Measurements from ENCODE around the gene SUGCT. TPM values are rescaled to one million over a fixed set of nuclear protein-coding genes. Genes with fewer than 3 reads are reported as not detected.
A peak's percentile ranks its signal among the peaks of the same experiment; 100 is the strongest.

Gene SUGCT
- total and polyA plus RNA-seq, 5 donors from 2014 or later: 0.52 to 3.1 (median 1.5) TPM; not detected in 1

- Histone ChIP-seq H3K4me1 (ENCODE audit: control insufficient read depth, insufficient read depth, low read length, poor library complexity, severe bottlenecking) (no peaks in the 10 kb centered on the region), H3K9me3 (ENCODE audit: control insufficient read depth in 2 of 2, low read length in 2 of 2) (no peaks in the 10 kb centered on the region), H3K27me3 (ENCODE audit: control insufficient read depth, insufficient read depth, low read length) (no peaks in the 10 kb centered on the region), H3K27ac (ENCODE audit: insufficient read depth, low read length, poor library complexity, severe bottlenecking) (no peak overlapping the region), H3K36me3 (ENCODE audit: control insufficient read depth, insufficient read depth, low read length) (no peaks in the 10 kb centered on the region), H3K4me3 (ENCODE audit: low read depth, low read length) (no peak overlapping the region)
- no peak for DNase-seq
- no peaks in the 10 kb centered on the region for H3K4me1 Mint-ChIP-seq
- H3K9me3 Mint-ChIP-seq: peaks cover 0 to 14% (median 5%) of the 10 kb centered on the region in 7 donors
- no peaks in the 10 kb centered on the region for H3K36me3 Mint-ChIP-seq
- H3K4me3 Mint-ChIP-seq: no peak overlapping the region
- H3K27me3 Mint-ChIP-seq: no peaks in the 10 kb centered on the region
- H3K27ac Mint-ChIP-seq: no peak overlapping the region
- ATAC-seq (ENCODE audit: low read depth in 2 of 2): no peak
Measured at GRCh38 chr7:40489844-40490602, 355.2 kb downstream of the SUGCT start.

DNA sequence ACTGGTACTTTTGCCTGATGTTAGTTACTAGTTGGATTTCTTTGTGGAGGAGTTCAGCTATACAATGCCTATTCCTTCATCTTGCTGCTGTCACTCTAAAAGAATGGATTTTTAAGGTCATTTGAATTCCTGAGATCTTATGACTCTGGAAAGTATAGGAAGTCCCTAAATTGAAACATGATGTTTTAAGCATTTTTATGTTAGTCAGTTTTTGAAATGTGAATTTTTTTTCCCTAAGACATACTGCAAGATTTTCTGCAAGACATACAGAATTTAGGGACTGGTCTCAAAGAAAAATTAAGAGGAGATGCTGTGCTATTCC is 355.8 kb downstream of the SUGCT start:
- no peak overlapping the region for H3K4me3 Mint-ChIP-seq
- H3K27me3 Mint-ChIP-seq: no peaks in the 10 kb centered on the region
- H3K9me3 ChIP-seq (ENCODE audit: control insufficient read depth in 2 of 2, low read length in 2 of 2): no peaks in the 10 kb centered on the region
- ATAC-seq (ENCODE audit: low read depth in 2 of 2) (no peak), DNase-seq (no peak)
- H3K4me3 ChIP-seq (ENCODE audit: low read depth, low read length): no peak overlapping the region
- peaks cover 0 to 14% (median 5%) of the 10 kb centered on the region in 7 donors for H3K9me3 Mint-ChIP-seq
- no peaks in the 10 kb centered on the region for H3K4me1 Mint-ChIP-seq
- H3K36me3 Mint-ChIP-seq: no peaks in the 10 kb centered on the region
- H3K27me3 ChIP-seq (ENCODE audit: control insufficient read depth, insufficient read depth, low read length): no peaks in the 10 kb centered on the region
- no peak overlapping the region for H3K27ac Mint-ChIP-seq
- H3K4me1 ChIP-seq (ENCODE audit: control insufficient read depth, insufficient read depth, low read length, poor library complexity, severe bottlenecking): no peaks in the 10 kb centered on the region
- H3K27ac ChIP-seq (ENCODE audit: insufficient read depth, low read length, poor library complexity, severe bottlenecking): no peak overlapping the region
- no peaks in the 10 kb centered on the region for H3K36me3 ChIP-seq (ENCODE audit: control insufficient read depth, insufficient read depth, low read length)

GRCh38 chr7:40492946-40493345 is 358.1 kb downstream of the SUGCT start:
- Mint-ChIP-seq H3K4me3 (no peak overlapping the region), H3K4me1 (no peaks in the 10 kb centered on the region), H3K36me3 (no peaks in the 10 kb centered on the region), H3K27me3 (no peaks in the 10 kb centered on the region), H3K9me3 (peaks cover 0 to 13% (median 3%) of the 10 kb centered on the region in 7 donors), H3K27ac (no peak overlapping the region)
- H3K4me1 ChIP-seq (ENCODE audit: control insufficient read depth, insufficient read depth, low read length, poor library complexity, severe bottlenecking): no peaks in the 10 kb centered on the region
- DNase-seq (no peak), ATAC-seq (ENCODE audit: low read depth in 2 of 2) (no peak)
- no peaks in the 10 kb centered on the region for H3K27me3 ChIP-seq (ENCODE audit: control insufficient read depth, insufficient read depth, low read length)
- no peak overlapping the region for H3K4me3 ChIP-seq (ENCODE audit: low read depth, low read length)
- H3K27ac ChIP-seq (ENCODE audit: insufficient read depth, low read length, poor library complexity, severe bottlenecking): no peak overlapping the region
- H3K9me3 ChIP-seq (ENCODE audit: control insufficient read depth in 2 of 2, low read length in 2 of 2): no peaks in the 10 kb centered on the region
- H3K36me3 ChIP-seq (ENCODE audit: control insufficient read depth, insufficient read depth, low read length): no peaks in the 10 kb centered on the region

GRCh38 chr7:40493609-40494051 is 358.8 kb downstream of the SUGCT start:
- ATAC-seq (ENCODE audit: low read depth in 2 of 2): no peak
- no peaks in the 10 kb centered on the region for H3K27me3 Mint-ChIP-seq
- no peaks in the 10 kb centered on the region for H3K9me3 ChIP-seq (ENCODE audit: control insufficient read depth in 2 of 2, low read length in 2 of 2)
- H3K4me1 Mint-ChIP-seq: no peaks in the 10 kb centered on the region
- H3K27ac ChIP-seq (ENCODE audit: insufficient read depth, low read length, poor library complexity, severe bottlenecking): no peak overlapping the region
- no peaks in the 10 kb centered on the region for H3K4me1 ChIP-seq (ENCODE audit: control insufficient read depth, insufficient read depth, low read length, poor library complexity, severe bottlenecking)
- H3K27me3 ChIP-seq (ENCODE audit: control insufficient read depth, insufficient read depth, low read length): no peaks in the 10 kb centered on the region
- no peak overlapping the region for H3K4me3 Mint-ChIP-seq
- H3K9me3 Mint-ChIP-seq: peaks cover 0 to 12% (median 3%) of the 10 kb centered on the region in 7 donors
- DNase-seq: no peak
- no peaks in the 10 kb centered on the region for H3K36me3 Mint-ChIP-seq
- H3K36me3 ChIP-seq (ENCODE audit: control insufficient read depth, insufficient read depth, low read length): no peaks in the 10 kb centered on the region
- no peak overlapping the region for H3K4me3 ChIP-seq (ENCODE audit: low read depth, low read length)
- H3K27ac Mint-ChIP-seq: no peak overlapping the region

DNA sequence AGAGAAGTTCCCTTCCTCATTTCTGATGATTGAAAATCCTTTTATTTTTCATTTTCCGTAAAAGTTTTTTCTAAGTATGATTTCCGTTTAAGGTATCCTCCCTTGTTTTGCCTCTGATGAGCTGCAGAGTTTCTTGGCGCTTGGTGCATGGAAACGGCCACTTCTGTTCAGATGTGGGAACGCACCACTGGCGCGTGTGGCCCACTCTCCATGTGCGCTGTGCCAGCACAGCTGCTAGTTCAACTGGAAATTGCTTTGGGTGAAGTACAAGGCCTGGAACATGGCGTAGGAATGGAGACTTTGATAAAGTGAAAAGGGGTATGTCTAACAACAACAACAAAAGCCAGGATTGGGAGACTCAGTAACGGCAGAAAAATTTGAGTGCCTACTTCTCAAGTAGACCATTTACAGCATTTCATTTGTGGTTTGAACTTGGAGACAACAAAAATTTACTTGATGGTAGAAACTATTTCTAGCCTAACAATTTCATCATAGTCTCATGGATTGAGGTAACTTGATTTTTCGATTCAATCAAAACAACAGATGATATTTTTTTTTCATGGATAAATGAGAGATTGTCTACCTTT is 364.2 kb downstream of the SUGCT start:
- H3K4me1 Mint-ChIP-seq: no peaks in the 10 kb centered on the region
- ATAC-seq (ENCODE audit: low read depth in 2 of 2) (no peak), DNase-seq (no peak)
- no peaks in the 10 kb centered on the region for H3K36me3 ChIP-seq (ENCODE audit: control insufficient read depth, insufficient read depth, low read length)
- H3K36me3 Mint-ChIP-seq: no peaks in the 10 kb centered on the region
- no peaks in the 10 kb centered on the region for H3K4me1 ChIP-seq (ENCODE audit: control insufficient read depth, insufficient read depth, low read length, poor library complexity, severe bottlenecking)
- H3K9me3 Mint-ChIP-seq: no peaks in the 10 kb centered on the region
- no peaks in the 10 kb centered on the region for H3K9me3 ChIP-seq (ENCODE audit: control insufficient read depth in 2 of 2, low read length in 2 of 2)
- H3K27me3 ChIP-seq (ENCODE audit: control insufficient read depth, insufficient read depth, low read length): no peaks in the 10 kb centered on the region
- H3K27ac Mint-ChIP-seq: no peak overlapping the region
- H3K27ac ChIP-seq (ENCODE audit: insufficient read depth, low read length, poor library complexity, severe bottlenecking): no peak overlapping the region
- H3K27me3 Mint-ChIP-seq: no peaks in the 10 kb centered on the region
- H3K4me3 ChIP-seq (ENCODE audit: low read depth, low read length): no peak overlapping the region
- H3K4me3 Mint-ChIP-seq: no peak overlapping the region

- no peaks in the 10 kb centered on the region for H3K9me3 ChIP-seq (ENCODE audit: control insufficient read depth in 2 of 2, low read length in 2 of 2)
- H3K4me3 Mint-ChIP-seq: no peak overlapping the region
Measured at GRCh38 chr7:40499718-40500117, 364.9 kb downstream of the SUGCT start.

DNA sequence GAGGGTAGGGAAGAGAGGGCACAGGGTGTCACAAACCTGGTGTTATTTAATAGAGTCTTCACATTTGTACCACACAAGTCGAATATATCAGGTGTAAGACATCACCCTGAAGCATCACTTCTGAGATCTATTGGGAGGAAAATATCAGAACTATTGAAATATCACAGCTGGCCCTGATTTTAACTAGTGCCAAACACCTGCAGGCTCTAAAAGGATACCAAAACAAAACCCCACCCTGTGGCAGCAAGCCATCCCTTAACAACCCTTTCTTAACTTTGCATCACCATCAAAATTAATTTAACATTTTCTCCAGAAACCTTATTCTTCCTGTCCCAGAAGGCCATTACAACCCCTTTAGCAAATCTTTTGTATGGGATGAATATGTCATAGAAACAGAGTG is 365.4 kb downstream of the SUGCT start:
- H3K27ac Mint-ChIP-seq: no peak overlapping the region
- H3K36me3 Mint-ChIP-seq: no peaks in the 10 kb centered on the region
- Histone ChIP-seq H3K27ac (ENCODE audit: insufficient read depth, low read length, poor library complexity, severe bottlenecking) (no peak overlapping the region), H3K9me3 (ENCODE audit: control insufficient read depth in 2 of 2, low read length in 2 of 2) (no peaks in the 10 kb centered on the region), H3K4me1 (ENCODE audit: control insufficient read depth, insufficient read depth, low read length, poor library complexity, severe bottlenecking) (no peaks in the 10 kb centered on the region), H3K4me3 (ENCODE audit: low read depth, low read length) (no peak overlapping the region), H3K36me3 (ENCODE audit: control insufficient read depth, insufficient read depth, low read length) (no peaks in the 10 kb centered on the region), H3K27me3 (ENCODE audit: control insufficient read depth, insufficient read depth, low read length) (no peaks in the 10 kb centered on the region)
- H3K27me3 Mint-ChIP-seq: no peaks in the 10 kb centered on the region
- DNase-seq (no peak), ATAC-seq (ENCODE audit: low read depth in 2 of 2) (no peak)
- H3K9me3 Mint-ChIP-seq: no peaks in the 10 kb centered on the region
- peak overlapping the region in 1 of 4 donors; percentile 64 for H3K4me3 Mint-ChIP-seq
- no peaks in the 10 kb centered on the region for H3K4me1 Mint-ChIP-seq

More at GRCh38 chr7:40499718-40500117, 364.9 kb downstream of the SUGCT start:
- DNase-seq (no peak), ATAC-seq (ENCODE audit: low read depth in 2 of 2) (no peak)
- H3K27me3 ChIP-seq (ENCODE audit: control insufficient read depth, insufficient read depth, low read length): no peaks in the 10 kb centered on the region
- H3K36me3 Mint-ChIP-seq: no peaks in the 10 kb centered on the region
- H3K4me1 ChIP-seq (ENCODE audit: control insufficient read depth, insufficient read depth, low read length, poor library complexity, severe bottlenecking): no peaks in the 10 kb centered on the region
- H3K4me3 ChIP-seq (ENCODE audit: low read depth, low read length): no peak overlapping the region
- H3K36me3 ChIP-seq (ENCODE audit: control insufficient read depth, insufficient read depth, low read length): no peaks in the 10 kb centered on the region
- no peaks in the 10 kb centered on the region for H3K27me3 Mint-ChIP-seq
- no peak overlapping the region for H3K27ac Mint-ChIP-seq
- no peaks in the 10 kb centered on the region for H3K9me3 Mint-ChIP-seq
- H3K27ac ChIP-seq (ENCODE audit: insufficient read depth, low read length, poor library complexity, severe bottlenecking): no peak overlapping the region
- H3K4me1 Mint-ChIP-seq: no peaks in the 10 kb centered on the region

GRCh38 chr7:40502359-40502758 is 367.6 kb downstream of the SUGCT start:
- H3K4me3 ChIP-seq (ENCODE audit: low read depth, low read length): no peak overlapping the region
- H3K9me3 Mint-ChIP-seq: peaks cover 0 to 15% (median 2%) of the 10 kb centered on the region in 7 donors
- no peak overlapping the region for H3K27ac Mint-ChIP-seq
- H3K36me3 ChIP-seq (ENCODE audit: control insufficient read depth, insufficient read depth, low read length): no peaks in the 10 kb centered on the region
- no peaks in the 10 kb centered on the region for H3K27me3 ChIP-seq (ENCODE audit: control insufficient read depth, insufficient read depth, low read length)
- DNase-seq: no peak
- H3K4me1 ChIP-seq (ENCODE audit: control insufficient read depth, insufficient read depth, low read length, poor library complexity, severe bottlenecking): no peaks in the 10 kb centered on the region
- H3K4me3 Mint-ChIP-seq: no peak overlapping the region
- no peak for ATAC-seq (ENCODE audit: low read depth in 2 of 2)
- no peaks in the 10 kb centered on the region for H3K27me3 Mint-ChIP-seq
- H3K27ac ChIP-seq (ENCODE audit: insufficient read depth, low read length, poor library complexity, severe bottlenecking): no peak overlapping the region
- H3K36me3 Mint-ChIP-seq: no peaks in the 10 kb centered on the region
- no peaks in the 10 kb centered on the region for H3K4me1 Mint-ChIP-seq
- peaks cover 0 to 5% of the 10 kb centered on the region in 2 experiments for H3K9me3 ChIP-seq (ENCODE audit: control insufficient read depth in 2 of 2, low read length in 2 of 2)

All from CD4-positive, CD25-positive, alpha-beta regulatory T cell (primary cell).